ENCODE data around the gene PHAF1. TPM values are rescaled to one million over a fixed set of nuclear protein-coding genes. Genes with fewer than 3 reads are reported as not detected.

Gene PHAF1
- total RNA-seq, 1 experiment from 2014 or later, result 18.8 TPM

GRCh38 chr16:67169011-67169451 lies 59.3 kb downstream of the PHAF1 start:
- in situ Hi-C loops (cut with HindIII; ENCODE audit: low pct_unique_long_range_greater_than_20kb, low sequenced_read_pairs), result no loop called here
- DNase-seq (ENCODE audit: low read depth, low spot score), result no peak

- in situ Hi-C loops (cut with HindIII; ENCODE audit: low pct_unique_long_range_greater_than_20kb, low sequenced_read_pairs), result no loop called here
Observed at GRCh38 chr16:67169642-67170167, 60.0 kb downstream of the PHAF1 start.

GRCh38 chr16:67170168-67170948 lies 60.6 kb downstream of the PHAF1 start, which contains the start of gene NOL3:
Gene NOL3 (plus strand): TSS chr16:67170538.
- DNase-seq (ENCODE audit: low read depth, low spot score), result peak; percentile 77
- in situ Hi-C loops (cut with HindIII; ENCODE audit: low pct_unique_long_range_greater_than_20kb, low sequenced_read_pairs), result no loop called here

More at GRCh38 chr16:67169642-67170167, 60.0 kb downstream of the PHAF1 start:
- DNase-seq (ENCODE audit: low read depth, low spot score), result peak; percentile 53

- no peak for DNase-seq (ENCODE audit: low read depth, low spot score)
- in situ Hi-C loops (cut with HindIII; ENCODE audit: low pct_unique_long_range_greater_than_20kb, low sequenced_read_pairs), result no loop called here
Observed at GRCh38 chr16:67170949-67171649, 61.4 kb downstream of the PHAF1 start.

- in situ Hi-C loops (cut with HindIII; ENCODE audit: low pct_unique_long_range_greater_than_20kb, low sequenced_read_pairs), result no loop called here
- no peak for DNase-seq (ENCODE audit: low read depth, low spot score)
Observed at GRCh38 chr16:67173323-67173722, 63.6 kb downstream of the PHAF1 start.

- in situ Hi-C loops (cut with HindIII; ENCODE audit: low pct_unique_long_range_greater_than_20kb, low sequenced_read_pairs), result no loop called here
- DNase-seq (ENCODE audit: low read depth, low spot score), result peak; percentile 80
Observed at GRCh38 chr16:67173808-67174705, 64.3 kb downstream of the PHAF1 start.

- in situ Hi-C loops (cut with HindIII; ENCODE audit: low pct_unique_long_range_greater_than_20kb, low sequenced_read_pairs), result no loop called here
Observed at GRCh38 chr16:67174706-67175231, 65.0 kb downstream of the PHAF1 start.

GRCh38 chr16:67176662-67177061 lies 66.9 kb downstream of the PHAF1 start:
- DNase-seq (ENCODE audit: low read depth, low spot score), result no peak
- in situ Hi-C loops (cut with HindIII; ENCODE audit: low pct_unique_long_range_greater_than_20kb, low sequenced_read_pairs), result no loop called here

More at GRCh38 chr16:67174706-67175231, 65.0 kb downstream of the PHAF1 start:
- DNase-seq (ENCODE audit: low read depth, low spot score), result no peak

- DNase-seq (ENCODE audit: low read depth, low spot score), result peak; percentile 25
- in situ Hi-C loops (cut with HindIII; ENCODE audit: low pct_unique_long_range_greater_than_20kb, low sequenced_read_pairs), result no loop called here
Observed at GRCh38 chr16:67177743-67178699, 68.3 kb downstream of the PHAF1 start.

GRCh38 chr16:67179421-67180080 lies 69.8 kb downstream of the PHAF1 start:
- DNase-seq (ENCODE audit: low read depth, low spot score), result peak; percentile 49
- in situ Hi-C loops (cut with HindIII; ENCODE audit: low pct_unique_long_range_greater_than_20kb, low sequenced_read_pairs), result no loop called here

GRCh38 chr16:67180166-67180565 lies 70.4 kb downstream of the PHAF1 start:
- in situ Hi-C loops (cut with HindIII; ENCODE audit: low pct_unique_long_range_greater_than_20kb, low sequenced_read_pairs), result no loop called here
- DNase-seq (ENCODE audit: low read depth, low spot score), result no peak

GRCh38 chr16:67181346-67181745 lies 71.6 kb downstream of the PHAF1 start:
- DNase-seq (ENCODE audit: low read depth, low spot score), result no peak
- in situ Hi-C loops (cut with HindIII; ENCODE audit: low pct_unique_long_range_greater_than_20kb, low sequenced_read_pairs), result no loop called here

GRCh38 chr16:67182288-67182687 lies 72.5 kb downstream of the PHAF1 start:
- in situ Hi-C loops (cut with HindIII; ENCODE audit: low pct_unique_long_range_greater_than_20kb, low sequenced_read_pairs), result no loop called here
- DNase-seq (ENCODE audit: low read depth, low spot score), result no peak

GRCh38 chr16:67183284-67183626 lies 73.5 kb downstream of the PHAF1 start:
- in situ Hi-C loops (cut with HindIII; ENCODE audit: low pct_unique_long_range_greater_than_20kb, low sequenced_read_pairs), result no loop called here
- DNase-seq (ENCODE audit: low read depth, low spot score), result no peak

- peak; percentile 97 for DNase-seq (ENCODE audit: low read depth, low spot score)
- in situ Hi-C loops (cut with HindIII; ENCODE audit: low pct_unique_long_range_greater_than_20kb, low sequenced_read_pairs), result no loop called here
Observed at GRCh38 chr16:67183627-67184452, 74.1 kb downstream of the PHAF1 start, which contains the start of gene MATCAP1. Gene MATCAP1 (minus strand): TSS chr16:67183963. CDS start chr16:67180610, 3,353 bp downstream.
